Measurements from ENCODE around the gene PCNT.

DNA sequence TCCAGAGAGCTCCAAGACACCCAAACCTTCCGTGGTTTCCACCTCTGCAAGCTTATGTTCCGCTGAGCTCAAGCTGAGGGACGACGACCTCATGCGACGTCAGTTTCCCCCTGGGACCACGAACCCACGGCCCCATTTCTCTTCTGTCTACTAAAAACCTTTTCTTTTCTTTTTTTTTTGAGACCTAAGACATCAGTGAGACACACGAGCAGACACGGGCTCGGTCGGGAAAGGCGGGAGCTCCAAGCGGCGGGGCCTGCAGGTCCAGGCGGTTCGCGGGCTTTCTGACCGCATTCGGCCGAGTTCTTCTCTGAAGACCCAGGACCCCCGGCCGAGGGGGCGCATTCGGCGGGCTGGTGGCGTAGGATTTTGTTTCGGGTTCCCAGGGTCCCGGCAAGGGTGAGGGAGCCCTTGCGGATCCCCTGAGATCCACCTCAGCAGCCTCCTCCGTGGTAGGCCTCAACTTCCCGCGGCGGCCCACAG is 688 bp upstream of the PCNT start:
- TF ChIP-seq, protein P1, sequence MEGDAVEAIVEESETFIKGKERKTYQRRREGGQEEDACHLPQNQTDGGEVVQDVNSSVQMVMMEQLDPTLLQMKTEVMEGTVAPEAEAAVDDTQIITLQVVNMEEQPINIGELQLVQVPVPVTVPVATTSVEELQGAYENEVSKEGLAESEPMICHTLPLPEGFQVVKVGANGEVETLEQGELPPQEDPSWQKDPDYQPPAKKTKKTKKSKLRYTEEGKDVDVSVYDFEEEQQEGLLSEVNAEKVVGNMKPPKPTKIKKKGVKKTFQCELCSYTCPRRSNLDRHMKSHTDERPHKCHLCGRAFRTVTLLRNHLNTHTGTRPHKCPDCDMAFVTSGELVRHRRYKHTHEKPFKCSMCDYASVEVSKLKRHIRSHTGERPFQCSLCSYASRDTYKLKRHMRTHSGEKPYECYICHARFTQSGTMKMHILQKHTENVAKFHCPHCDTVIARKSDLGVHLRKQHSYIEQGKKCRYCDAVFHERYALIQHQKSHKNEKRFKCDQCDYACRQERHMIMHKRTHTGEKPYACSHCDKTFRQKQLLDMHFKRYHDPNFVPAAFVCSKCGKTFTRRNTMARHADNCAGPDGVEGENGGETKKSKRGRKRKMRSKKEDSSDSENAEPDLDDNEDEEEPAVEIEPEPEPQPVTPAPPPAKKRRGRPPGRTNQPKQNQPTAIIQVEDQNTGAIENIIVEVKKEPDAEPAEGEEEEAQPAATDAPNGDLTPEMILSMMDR (IDR thresholded peaks at IDR 0.05; ENCODE audit: insufficient read depth, low read length, poor library complexity, severe bottlenecking) = no peak
- TF ChIP-seq EZH2phosphoT487 (conservative IDR thresholded peaks at IDR 0.05; ENCODE audit: low read length) = no peak

Measured in SU-DHL-6 (cell line).